GM23338 (cell line): ENCODE measurements around the gene WRNIP1. TPM values are rescaled to one million over a fixed set of nuclear protein-coding genes. Genes with fewer than 3 reads are reported as not detected.

Experiments
- ATAC-seq: fragments of 200-7000 bp; cut with Tn5 transposase; 3 replicates; pipeline ENCODE4 v1.9.1; 2020
- DNase-seq: peaks from one replicate; pipeline ENCODE4 v3.0.0-alpha.2; 2015; ENCODE audit warnings: low spot score
- H2AFZ ChIP-seq: fragments of 200-600 bp; sonication (generic); 2 replicates; pipeline ENCODE4 v1.8.0; 2016; ENCODE audit warnings: antibody characterized with exemption, mild to moderate bottlenecking, moderate library complexity
- H3F3A ChIP-seq: fragments of 200-600 bp; sonication (generic); replicated peaks from 2 replicates; pipeline ENCODE4 v1.8.0; 2017; ENCODE audit warnings: antibody characterized with exemption, mixed run types, low read depth
- H3K27ac ChIP-seq: fragments of 200-600 bp; sonication (generic); 2 replicates; pipeline ENCODE4 v1.6.1; 2016; ENCODE audit warnings: low read depth
- H3K27me3 ChIP-seq: fragments of 200-600 bp; sonication (generic); 2 replicates; pipeline ENCODE4 v1.8.0; 2016; ENCODE audit warnings: mild to moderate bottlenecking, mixed run types, moderate library complexity; ENCODE audit not compliant: insufficient read depth
- H3K36me3 ChIP-seq: fragments of 200-600 bp; sonication (generic); 2 replicates; pipeline ENCODE4 v1.8.0; 2016; ENCODE audit warnings: mild to moderate bottlenecking; ENCODE audit not compliant: insufficient read depth
- H3K4me1 ChIP-seq: fragments of 200-600 bp; sonication (generic); 2 replicates; pipeline ENCODE4 v1.8.0; 2016; ENCODE audit warnings: mild to moderate bottlenecking, moderate library complexity; ENCODE audit not compliant: insufficient read depth
- H3K4me2 ChIP-seq: fragments of 200-600 bp; sonication (generic); 2 replicates; pipeline ENCODE4 v1.7.1; 2017; ENCODE audit warnings: mixed run types
- H3K4me3 ChIP-seq: fragments of 200-600 bp; sonication (generic); 2 replicates; pipeline ENCODE4 v1.6.1; 2016; ENCODE audit warnings: mixed run types
- H3K79me2 ChIP-seq: fragments of 200-600 bp; sonication (generic); replicated peaks from 2 replicates; pipeline ENCODE4 v1.8.0; 2017; ENCODE audit warnings: mild to moderate bottlenecking; ENCODE audit not compliant: insufficient read depth
- H3K9me2 ChIP-seq: fragments of 200-600 bp; sonication (generic); 2 replicates; pipeline ENCODE4 v1.8.0; 2017; ENCODE audit not compliant: insufficient read depth
- H4K20me1 ChIP-seq: fragments of 200-600 bp; sonication (generic); replicated peaks from 2 replicates; pipeline ENCODE4 v1.8.0; 2017; ENCODE audit warnings: mild to moderate bottlenecking; ENCODE audit not compliant: insufficient read depth
- H3K27ac Mint-ChIP-seq: 2 replicates; pipeline ENCODE4 v1.8.0; 2020; ENCODE audit warnings: inconsistent platforms, mild to moderate bottlenecking, moderate library complexity, mixed read lengths
- H3K27me3 Mint-ChIP-seq: 3 replicates; pipeline ENCODE4 v1.8.0; 2022; ENCODE audit warnings: low read depth, mild to moderate bottlenecking, moderate library complexity, mixed read lengths, inconsistent platforms; ENCODE audit not compliant: insufficient read depth, poor library complexity
- H3K36me3 Mint-ChIP-seq: 3 replicates; pipeline ENCODE4 v1.8.0; 2021; ENCODE audit warnings: low read depth, mild to moderate bottlenecking, inconsistent platforms, moderate library complexity, mixed read lengths
- H3K4me1 Mint-ChIP-seq: 3 replicates; pipeline ENCODE4 v1.8.0; 2020; ENCODE audit warnings: mild to moderate bottlenecking, inconsistent platforms, mixed read lengths
- H3K4me3 Mint-ChIP-seq: 3 replicates; pipeline ENCODE4 v1.8.0; 2021; ENCODE audit warnings: moderate library complexity, mild to moderate bottlenecking, inconsistent platforms, mixed read lengths
- H3K9me3 Mint-ChIP-seq: 3 replicates; pipeline ENCODE4 v1.8.0; 2020; ENCODE audit warnings: moderate library complexity, mild to moderate bottlenecking, inconsistent platforms, mixed read lengths
- ETS1 ChIP-seq: IDR thresholded peaks from 2 replicates; pipeline ENCODE4 v1.6.1; 2016; ENCODE audit warnings: antibody characterized with exemption
- EZH2 ChIP-seq: fragments of 200-600 bp; sonication (generic); IDR thresholded peaks from one replicate; pipeline ENCODE4 v1.8.0; 2017; ENCODE audit warnings: antibody characterized with exemption, mild to moderate bottlenecking, low read depth; ENCODE audit not compliant: unreplicated experiment
- EZH2phosphoT487 ChIP-seq: fragments of 200-600 bp; sonication (generic); IDR thresholded peaks from one replicate; pipeline ENCODE4 v1.8.1; 2018; ENCODE audit warnings: antibody characterized with exemption; ENCODE audit not compliant: unreplicated experiment
- NANOG ChIP-seq: IDR thresholded peaks from 2 replicates; pipeline ENCODE4 v1.6.1; 2016; ENCODE audit warnings: antibody characterized with exemption, borderline replicate concordance
- POLR2AphosphoS5 ChIP-seq: IDR thresholded peaks from 2 replicates; pipeline ENCODE4 v1.6.1; 2016; ENCODE audit warnings: antibody characterized with exemption, low read depth
- STAT1 ChIP-seq: IDR thresholded peaks from one replicate; pipeline ENCODE4 v1.6.1; 2016; ENCODE audit warnings: antibody characterized with exemption; ENCODE audit not compliant: unreplicated experiment
- ZNF114 ChIP-seq: fragments of 250-450 bp; sonication (Bioruptor Pico); IDR thresholded peaks from 2 replicates; pipeline ENCODE4 v1.5.0; 2020; ENCODE audit warnings: mild to moderate bottlenecking, moderate library complexity
- ZNF331 ChIP-seq: fragments of 250-450 bp; sonication (Bioruptor Pico); IDR thresholded peaks from 2 replicates; pipeline ENCODE4 v1.5.0; 2020; ENCODE audit warnings: low read depth, mild to moderate bottlenecking, moderate library complexity
- ZNF462 ChIP-seq: fragments of 250-450 bp; sonication (Bioruptor Pico); IDR thresholded peaks from 2 replicates; pipeline ENCODE4 v1.5.0; 2020; ENCODE audit warnings: mild to moderate bottlenecking, moderate library complexity
- polyA plus RNA-seq: library from polyadenylated mRNA; unstranded; fragments of >200 nt; fragmentation: Nextera tagmentation; extraction: Ambion mirVana; gene quantifications from 2 replicates; pipeline ENCODE4 v1.2.1, GENCODE V29; 2016
- total RNA-seq: library from RNA; depleted of rRNA; stranded (reverse); fragments of >200 nt; shearing (Covaris generic); gene quantifications from 2 replicates; pipeline ENCODE4 v1.2.3, GENCODE V29; 2014
- TF ChIP-seq, protein P1 (sequence below): IDR thresholded peaks from one replicate; pipeline ENCODE4 v1.6.1; 2018; ENCODE audit warnings: antibody characterized with exemption; ENCODE audit not compliant: unreplicated experiment

WRNIP1 gene
- total and polyA plus RNA-seq, 2 experiments from 2014 or later, result 27.6 to 66.0 TPM

GRCh38 chr6:2784930-2785329 is 19.7 kb downstream of the WRNIP1 start:
- DNase-seq (no peak), ATAC-seq (no peak)
- H3K36me3 ChIP-seq, result peaks cover 6% of the 10 kb centered on the region; the same call in 1 of the 2 replicates
- H3F3A ChIP-seq, result no peaks in the 10 kb centered on the region
- H3K79me2 ChIP-seq, result peaks cover 27% of the 10 kb centered on the region
- Mint-ChIP-seq H3K27ac (no peak overlapping the region; the same call in 1 of the 2 replicates), H3K9me3 (no peaks in the 10 kb centered on the region; the same call in 2 of the 3 replicates), H3K36me3 (peaks cover 35% of the 10 kb centered on the region), H3K4me3 (no peak overlapping the region), H3K4me1 (peaks cover 9% of the 10 kb centered on the region), H3K27me3 (no peaks in the 10 kb centered on the region)
- TF ChIP-seq NANOG (no peak), POLR2AphosphoS5 (no peak), ETS1 (no peak), EZH2phosphoT487 (no peak), ZNF114 (CRISPR knock-in tag) (no peak), ZNF462 (CRISPR knock-in tag) (no peak), STAT1 (no peak), ZNF331 (CRISPR knock-in tag) (no peak), EZH2 (no peak)
- TF ChIP-seq, protein P1, sequence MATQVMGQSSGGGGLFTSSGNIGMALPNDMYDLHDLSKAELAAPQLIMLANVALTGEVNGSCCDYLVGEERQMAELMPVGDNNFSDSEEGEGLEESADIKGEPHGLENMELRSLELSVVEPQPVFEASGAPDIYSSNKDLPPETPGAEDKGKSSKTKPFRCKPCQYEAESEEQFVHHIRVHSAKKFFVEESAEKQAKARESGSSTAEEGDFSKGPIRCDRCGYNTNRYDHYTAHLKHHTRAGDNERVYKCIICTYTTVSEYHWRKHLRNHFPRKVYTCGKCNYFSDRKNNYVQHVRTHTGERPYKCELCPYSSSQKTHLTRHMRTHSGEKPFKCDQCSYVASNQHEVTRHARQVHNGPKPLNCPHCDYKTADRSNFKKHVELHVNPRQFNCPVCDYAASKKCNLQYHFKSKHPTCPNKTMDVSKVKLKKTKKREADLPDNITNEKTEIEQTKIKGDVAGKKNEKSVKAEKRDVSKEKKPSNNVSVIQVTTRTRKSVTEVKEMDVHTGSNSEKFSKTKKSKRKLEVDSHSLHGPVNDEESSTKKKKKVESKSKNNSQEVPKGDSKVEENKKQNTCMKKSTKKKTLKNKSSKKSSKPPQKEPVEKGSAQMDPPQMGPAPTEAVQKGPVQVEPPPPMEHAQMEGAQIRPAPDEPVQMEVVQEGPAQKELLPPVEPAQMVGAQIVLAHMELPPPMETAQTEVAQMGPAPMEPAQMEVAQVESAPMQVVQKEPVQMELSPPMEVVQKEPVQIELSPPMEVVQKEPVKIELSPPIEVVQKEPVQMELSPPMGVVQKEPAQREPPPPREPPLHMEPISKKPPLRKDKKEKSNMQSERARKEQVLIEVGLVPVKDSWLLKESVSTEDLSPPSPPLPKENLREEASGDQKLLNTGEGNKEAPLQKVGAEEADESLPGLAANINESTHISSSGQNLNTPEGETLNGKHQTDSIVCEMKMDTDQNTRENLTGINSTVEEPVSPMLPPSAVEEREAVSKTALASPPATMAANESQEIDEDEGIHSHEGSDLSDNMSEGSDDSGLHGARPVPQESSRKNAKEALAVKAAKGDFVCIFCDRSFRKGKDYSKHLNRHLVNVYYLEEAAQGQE, result no peak
- H3K9me2 ChIP-seq, result no peaks in the 10 kb centered on the region
- H3K4me2 ChIP-seq, result no peak overlapping the region
- H3K4me3 ChIP-seq, result no peak overlapping the region
- H3K27me3 ChIP-seq, result no peaks in the 10 kb centered on the region
- peaks cover 11% of the 10 kb centered on the region for H4K20me1 ChIP-seq
- H2AFZ ChIP-seq, result no peak overlapping the region
- H3K27ac ChIP-seq, result no peak overlapping the region
- H3K4me1 ChIP-seq, result peaks cover 4% of the 10 kb centered on the region; the same call in 1 of the 2 replicates
